Stimulated activated CD4-positive, alpha-beta T cell treated with anti-CD3 and anti-CD28 coated beads, Interleukin-2, amount 100 ng/mL, for 24 hours (primary cell): ENCODE results near the gene CKM.
A peak's percentile ranks its signal among the peaks of the same experiment; 100 is the strongest.
"Not testable (repeated sequence)": the region's sequence is repeated elsewhere in the genome, so short reads cannot be mapped to it uniquely, and the experiment has no call there.

Experiments used
- DNase-seq, 2 donors: peaks; one replicate each; pipeline ENCODE4 v3.0.0-alpha.2; 2020

Gene CKM

GRCh38 chr19:45348367-45349125, 25.9 kb upstream of the CKM start:
- no peak for DNase-seq

GRCh38 chr19:45347570-45348366, 25.1 kb upstream of the CKM start:
- no peak for DNase-seq

- no peak for DNase-seq
These were observed 23.8 kb upstream of the CKM start for GRCh38 chr19:45346449-45346848.

- no peak for DNase-seq
These were observed 22.8 kb upstream of the CKM start for GRCh38 chr19:45345506-45345860.

GRCh38 chr19:45344621-45345505, 22.2 kb upstream of the CKM start:
- no peak for DNase-seq

- no peak for DNase-seq
These were observed 20.2 kb upstream of the CKM start for GRCh38 chr19:45342911-45343310.

- no peak for DNase-seq
These were observed 18.3 kb upstream of the CKM start for GRCh38 chr19:45340899-45341453.

GRCh38 chr19:45340232-45340898, 17.7 kb upstream of the CKM start, which contains the start of gene KLC3:
KLC3 (plus strand) TSS chr19:45340750; CDS start chr19:45345542, 4,792 bp downstream.
- peak; percentile 37 to 49 for DNase-seq

- DNase-seq: no peak
These were observed 17.0 kb upstream of the CKM start for GRCh38 chr19:45339629-45340028.

GRCh38 chr19:45336696-45337251, 14.1 kb upstream of the CKM start:
- no peak for DNase-seq

- not testable (repeated sequence) for DNase-seq
These were observed 12.2 kb upstream of the CKM start for GRCh38 chr19:45334881-45335280.

- DNase-seq: no peak
These were observed 11.1 kb upstream of the CKM start for GRCh38 chr19:45333609-45334303.

- DNase-seq: no peak
These were observed 8.7 kb upstream of the CKM start for GRCh38 chr19:45331411-45331810.

GRCh38 chr19:45327404-45328143, 4.9 kb upstream of the CKM start:
- no peak for DNase-seq

GRCh38 chr19:45324349-45324907, 1.8 kb upstream of the CKM start:
- DNase-seq: no peak

- no peak for DNase-seq
These were observed 1.0 kb upstream of the CKM start for GRCh38 chr19:45323671-45324081.

- no peak for DNase-seq
These were observed 364 bp downstream of the CKM start for GRCh38 chr19:45322311-45322710.

GRCh38 chr19:45321848-45322247, 827 bp downstream of the CKM start:
- no peak for DNase-seq

GRCh38 chr19:45320997-45321775, 1.5 kb downstream of the CKM start:
- DNase-seq: no peak
